GM13976 (cell line): ENCODE measurements around the gene SH3TC1.

Experiments used
- DNase-seq: peaks from one replicate; pipeline ENCODE4 v3.0.0; 2012; ENCODE audit warnings: low spot score
- CTCF ChIP-seq: IDR thresholded peaks from 2 replicates; pipeline ENCODE4 v1.5.1; 2012; ENCODE audit warnings: borderline replicate concordance, mild to moderate bottlenecking; ENCODE audit not compliant: insufficient read depth; ENCODE audit errors: extremely low read depth, missing control alignments, control extremely low read depth
- in situ Hi-C: fragments of 300-500 bp; cut with MboI; formaldehyde crosslinking; loops from one replicate; pipeline ENCODE4 v1.12.0; 2022; ENCODE audit warnings: low sequenced_read_pairs, mixed read lengths, inconsistent platforms; ENCODE audit not compliant: unreplicated experiment

Gene SH3TC1

GRCh38 chr4:8198906-8199593, at the start of gene SH3TC1:
Gene SH3TC1, plus strand, starts transcription at chr4:8199290. Its CDS starts 5,905 bp downstream, at chr4:8205195.
- DNase-seq: peak; percentile 94
- TF ChIP-seq CTCF: no peak
- in situ Hi-C loops: no loop called here

GRCh38 chr4:8149664-8150063, 49.4 kb upstream of the SH3TC1 start:
- TF ChIP-seq CTCF: no peak
- no peak for DNase-seq
- in situ Hi-C loops: no loop called here

GRCh38 chr4:8150152-8151090, 48.7 kb upstream of the SH3TC1 start:
- in situ Hi-C loops: no loop called here
- no peak for DNase-seq

GRCh38 chr4:8151165-8151650, 47.9 kb upstream of the SH3TC1 start:
- no peak for TF ChIP-seq CTCF
- no peak for DNase-seq
- in situ Hi-C loops: no loop called here

More at GRCh38 chr4:8150152-8151090, 48.7 kb upstream of the SH3TC1 start:
- no peak for TF ChIP-seq CTCF

DNA sequence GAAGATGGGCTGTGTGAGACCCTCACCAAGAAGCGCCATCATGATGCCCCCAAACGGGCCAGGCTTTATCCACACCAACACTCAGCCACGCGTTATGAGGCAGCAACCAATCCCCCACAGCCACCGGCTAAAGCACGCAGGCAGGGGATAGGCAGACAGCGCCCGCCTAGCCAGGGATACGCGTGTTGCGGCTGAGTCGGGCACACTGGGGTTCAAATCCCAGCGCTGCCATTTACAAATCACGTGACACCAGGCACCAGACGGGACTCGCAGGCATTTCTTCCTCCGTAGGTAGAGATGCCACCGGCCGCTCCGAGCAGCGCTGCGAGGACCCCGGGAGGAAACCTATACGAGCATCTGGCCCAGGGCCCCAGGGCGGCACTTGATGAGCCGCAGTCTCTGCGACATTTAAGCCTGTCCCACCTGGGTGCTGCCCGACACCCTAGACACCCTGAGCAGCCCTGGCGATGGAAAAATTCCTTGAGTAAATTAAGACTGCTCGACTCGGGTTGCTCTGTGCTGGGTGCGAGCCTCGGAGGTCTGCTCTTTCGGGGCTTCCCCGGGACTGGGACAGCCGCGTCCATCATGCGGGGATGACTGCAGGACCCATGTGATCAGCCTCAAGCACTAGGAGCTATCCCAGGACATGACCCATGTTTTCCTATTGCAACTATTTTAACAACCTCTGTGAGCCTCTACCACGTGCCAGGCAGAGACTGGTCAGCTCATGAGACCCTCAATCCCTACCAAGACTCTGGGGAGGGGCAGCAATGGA, 46.8 kb upstream of the SH3TC1 start:
- in situ Hi-C loops: no loop called here
- no peak for DNase-seq
- TF ChIP-seq CTCF: no peak

DNA sequence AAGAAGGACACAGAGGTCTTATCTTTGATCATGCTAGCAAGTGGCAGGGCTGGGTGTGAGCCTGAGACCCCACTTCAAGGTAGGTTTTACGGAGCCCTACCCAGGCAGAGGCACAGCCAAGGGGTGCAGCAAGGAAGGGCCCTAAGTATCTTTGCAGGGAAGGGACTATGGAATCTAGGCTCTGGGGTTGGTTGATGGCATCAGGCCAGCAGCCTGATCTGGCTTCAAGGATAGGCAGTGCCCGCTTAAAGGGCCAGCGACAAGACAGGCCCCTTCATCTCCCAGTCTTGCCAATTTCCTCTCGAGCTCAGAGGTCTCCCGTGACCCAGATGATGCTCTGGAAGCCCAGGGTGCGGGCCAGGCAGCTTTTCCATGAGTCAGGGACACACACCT, 46.2 kb upstream of the SH3TC1 start:
- in situ Hi-C loops: no loop called here
- no peak for DNase-seq
- TF ChIP-seq CTCF: no peak
